Effector memory CD8-positive, alpha-beta T cell (primary cell): ENCODE data around the gene FASTKD3.

ENCODE experiments used
- ATAC-seq: fragments of 150-1000 bp; cut with Tn5 transposase; replicated peaks from 2 replicates; pipeline ENCODE4 v1.10.0; 2021; ENCODE audit warnings: mild to moderate bottlenecking, moderate library complexity
- DNase-seq, 3 experiments: peaks; one replicate each; pipeline ENCODE4 v3.0.0; 2021
- H3K27ac Mint-ChIP-seq, 2 donors: one replicate each; pipeline ENCODE4 v1.8.0; 2022; ENCODE audit warnings: mild to moderate bottlenecking in 2 of 2, mixed read lengths in 2 of 2, moderate library complexity in 2 of 2
- H3K27me3 Mint-ChIP-seq, 2 donors: one replicate each; pipeline ENCODE4 v1.8.0; 2022; ENCODE audit warnings: mixed read lengths in 2 of 2
- H3K36me3 Mint-ChIP-seq: one replicate; pipeline ENCODE4 v1.8.0; 2022; ENCODE audit warnings: mild to moderate bottlenecking, moderate library complexity, mixed read lengths; ENCODE audit not compliant: insufficient read depth
- H3K4me1 Mint-ChIP-seq, 2 donors: one replicate each; pipeline ENCODE4 v1.8.0; 2022; ENCODE audit warnings: low read depth in 2 of 2, mixed read lengths in 2 of 2
- H3K4me3 Mint-ChIP-seq, 2 donors: one replicate each; pipeline ENCODE4 v1.8.0; 2022; ENCODE audit warnings: mild to moderate bottlenecking in 2 of 2, mixed read lengths in 2 of 2, moderate library complexity in 2 of 2
- H3K9me3 Mint-ChIP-seq, 2 donors: one replicate each; pipeline ENCODE4 v1.8.0; 2022; ENCODE audit warnings: mixed read lengths in 2 of 2

FASTKD3 gene

GRCh38 chr5:7851240-7851592 lies 17.6 kb downstream of the FASTKD3 start:
- H3K4me3 Mint-ChIP-seq = peak overlapping the region; percentile 80 to 85
- no peaks in the 10 kb centered on the region for H3K9me3 Mint-ChIP-seq
- H3K27me3 Mint-ChIP-seq = peaks cover 5 to 25% of the 10 kb centered on the region in 2 donors
- peak overlapping the region; percentile 49 to 75 for H3K27ac Mint-ChIP-seq
- peaks cover 9 to 15% of the 10 kb centered on the region in 2 donors for H3K4me1 Mint-ChIP-seq
- no peak for ATAC-seq
- DNase-seq = no peak
- no peaks in the 10 kb centered on the region for H3K36me3 Mint-ChIP-seq

- no peaks in the 10 kb centered on the region for H3K36me3 Mint-ChIP-seq
- peak; percentile 52 for ATAC-seq
- H3K4me1 Mint-ChIP-seq = peaks cover 9 to 15% of the 10 kb centered on the region in 2 donors
- no peak for DNase-seq
- peak within 1 kb of the TSS; percentile 80 to 85 for H3K4me3 Mint-ChIP-seq
- H3K9me3 Mint-ChIP-seq = no peaks in the 10 kb centered on the region
- peaks cover 5 to 26% of the 10 kb centered on the region in 2 donors for H3K27me3 Mint-ChIP-seq
- peak within 1 kb of the TSS; percentile 49 to 75 for H3K27ac Mint-ChIP-seq
These were observed 18.2 kb downstream of the FASTKD3 start, which contains the start of gene CFAP90 for GRCh38 chr5:7850395-7851239. Gene CFAP90, minus strand, starts transcription at chr5:7851133. Its CDS starts 112 bp downstream, at chr5:7851021.

- ATAC-seq = peak; percentile 45
- Mint-ChIP-seq H3K4me1 (peaks cover 9 to 15% of the 10 kb centered on the region in 2 donors), H3K4me3 (peak overlapping the region; percentile 72 to 73), H3K36me3 (no peaks in the 10 kb centered on the region), H3K27ac (peak overlapping the region in 1 of 2 donors; percentile 32), H3K27me3 (peaks cover 5 to 34% of the 10 kb centered on the region in 2 donors), H3K9me3 (no peaks in the 10 kb centered on the region)
- no peak for DNase-seq
These were observed 19.0 kb downstream of the FASTKD3 start for GRCh38 chr5:7849681-7850394.

- H3K4me1 Mint-ChIP-seq = peaks cover 9 to 15% of the 10 kb centered on the region in 2 donors
- no peak for ATAC-seq
- peaks cover 13 to 42% of the 10 kb centered on the region in 2 donors for H3K27me3 Mint-ChIP-seq
- no peak for DNase-seq
- no peak overlapping the region for H3K4me3 Mint-ChIP-seq
- no peaks in the 10 kb centered on the region for H3K36me3 Mint-ChIP-seq
- H3K27ac Mint-ChIP-seq = no peak overlapping the region
- no peaks in the 10 kb centered on the region for H3K9me3 Mint-ChIP-seq
These were observed 20.5 kb downstream of the FASTKD3 start for GRCh38 chr5:7848296-7848695.

GRCh38 chr5:7846327-7846726 lies 22.5 kb downstream of the FASTKD3 start:
- no peak overlapping the region for H3K4me3 Mint-ChIP-seq
- H3K36me3 Mint-ChIP-seq = no peaks in the 10 kb centered on the region
- DNase-seq (no peak), ATAC-seq (no peak)
- peaks cover 6 to 7% of the 10 kb centered on the region in 2 donors for H3K4me1 Mint-ChIP-seq
- H3K9me3 Mint-ChIP-seq = no peaks in the 10 kb centered on the region
- H3K27me3 Mint-ChIP-seq = peaks cover 17 to 46% of the 10 kb centered on the region in 2 donors
- no peak overlapping the region for H3K27ac Mint-ChIP-seq

GRCh38 chr5:7845557-7845956 lies 23.3 kb downstream of the FASTKD3 start:
- Mint-ChIP-seq H3K27me3 (peaks cover 22 to 48% of the 10 kb centered on the region in 2 donors), H3K4me3 (no peak overlapping the region), H3K9me3 (no peaks in the 10 kb centered on the region), H3K4me1 (peaks cover 3 to 4% of the 10 kb centered on the region in 2 donors), H3K36me3 (no peaks in the 10 kb centered on the region), H3K27ac (no peak overlapping the region)
- DNase-seq (no peak), ATAC-seq (no peak)

- H3K9me3 Mint-ChIP-seq = no peaks in the 10 kb centered on the region
- DNase-seq (no peak), ATAC-seq (no peak)
- H3K27ac Mint-ChIP-seq = no peak overlapping the region
- no peaks in the 10 kb centered on the region for H3K36me3 Mint-ChIP-seq
- peaks cover 29 to 47% of the 10 kb centered on the region in 2 donors for H3K27me3 Mint-ChIP-seq
- H3K4me3 Mint-ChIP-seq = no peak overlapping the region
- peaks cover 1 to 3% of the 10 kb centered on the region in 2 donors for H3K4me1 Mint-ChIP-seq
These were observed 23.9 kb downstream of the FASTKD3 start for GRCh38 chr5:7844901-7845300.

GRCh38 chr5:7842531-7842930 lies 26.3 kb downstream of the FASTKD3 start:
- DNase-seq = no peak
- Mint-ChIP-seq H3K27me3 (peaks cover 33 to 45% of the 10 kb centered on the region in 2 donors), H3K9me3 (no peaks in the 10 kb centered on the region), H3K36me3 (no peaks in the 10 kb centered on the region), H3K4me1 (no peaks in the 10 kb centered on the region), H3K27ac (no peak overlapping the region), H3K4me3 (no peak overlapping the region)
- ATAC-seq = no peak

- ATAC-seq (no peak), DNase-seq (no peak)
- Mint-ChIP-seq H3K9me3 (no peaks in the 10 kb centered on the region), H3K27ac (no peak overlapping the region), H3K36me3 (no peaks in the 10 kb centered on the region), H3K4me3 (no peak overlapping the region), H3K27me3 (peaks cover 35 to 37% of the 10 kb centered on the region in 2 donors), H3K4me1 (no peaks in the 10 kb centered on the region)
These were observed 31.4 kb downstream of the FASTKD3 start for GRCh38 chr5:7837403-7837802.

- no peak overlapping the region for H3K27ac Mint-ChIP-seq
- DNase-seq = no peak
- ATAC-seq = no peak
- no peak overlapping the region for H3K4me3 Mint-ChIP-seq
- peaks cover 32 to 40% of the 10 kb centered on the region in 2 donors for H3K27me3 Mint-ChIP-seq
- H3K9me3 Mint-ChIP-seq = no peaks in the 10 kb centered on the region
- no peaks in the 10 kb centered on the region for H3K4me1 Mint-ChIP-seq
- no peaks in the 10 kb centered on the region for H3K36me3 Mint-ChIP-seq
These were observed 33.8 kb downstream of the FASTKD3 start for GRCh38 chr5:7834982-7835381.

- H3K9me3 Mint-ChIP-seq = no peaks in the 10 kb centered on the region
- DNase-seq (no peak), ATAC-seq (no peak)
- H3K4me1 Mint-ChIP-seq = no peaks in the 10 kb centered on the region
- no peaks in the 10 kb centered on the region for H3K36me3 Mint-ChIP-seq
- peaks cover 38 to 61% of the 10 kb centered on the region in 2 donors for H3K27me3 Mint-ChIP-seq
- no peak overlapping the region for H3K4me3 Mint-ChIP-seq
- no peak overlapping the region for H3K27ac Mint-ChIP-seq
These were observed 40.6 kb downstream of the FASTKD3 start for GRCh38 chr5:7828269-7828668.

GRCh38 chr5:7827610-7828009 lies 41.2 kb downstream of the FASTKD3 start:
- no peak overlapping the region for H3K27ac Mint-ChIP-seq
- DNase-seq (no peak), ATAC-seq (no peak)
- H3K9me3 Mint-ChIP-seq = no peaks in the 10 kb centered on the region
- no peaks in the 10 kb centered on the region for H3K36me3 Mint-ChIP-seq
- no peak overlapping the region for H3K4me3 Mint-ChIP-seq
- H3K27me3 Mint-ChIP-seq = peaks cover 45 to 68% of the 10 kb centered on the region in 2 donors
- no peaks in the 10 kb centered on the region for H3K4me1 Mint-ChIP-seq

- Mint-ChIP-seq H3K27me3 (peaks cover 45 to 67% of the 10 kb centered on the region in 2 donors), H3K9me3 (no peaks in the 10 kb centered on the region), H3K4me3 (no peak overlapping the region), H3K36me3 (no peaks in the 10 kb centered on the region), H3K4me1 (peaks cover 0 to 4% of the 10 kb centered on the region in 2 donors), H3K27ac (no peak overlapping the region)
- DNase-seq (no peak), ATAC-seq (no peak)
These were observed 43.2 kb downstream of the FASTKD3 start for GRCh38 chr5:7825630-7826029.
